Osteoblast (primary cell): ENCODE data around the gene IDH1. TPM values are rescaled to one million over a fixed set of nuclear protein-coding genes. Genes with fewer than 3 reads are reported as not detected.
A peak's percentile ranks its signal among the peaks of the same experiment; 100 is the strongest.

ENCODE experiments used
- DNase-seq: peaks from one replicate; pipeline ENCODE4 v3.0.0; 2011; ENCODE audit warnings: low spot score, mixed read lengths; ENCODE audit not compliant: insufficient read length; ENCODE audit errors: missing footprints
- H2AFZ ChIP-seq: 2 replicates; pipeline ENCODE4 v1.6.0; 2011; ENCODE audit warnings: mild to moderate bottlenecking, low read length
- H3K27ac ChIP-seq: 2 replicates; pipeline ENCODE4 v1.5.1; 2011; ENCODE audit warnings: mild to moderate bottlenecking, low read depth, low read length, moderate library complexity
- H3K27me3 ChIP-seq: 2 replicates; pipeline ENCODE4 v1.6.0; 2012; ENCODE audit warnings: mild to moderate bottlenecking, control low read depth, inconsistent platforms, low read length, moderate library complexity; ENCODE audit not compliant: insufficient read depth
- H3K36me3 ChIP-seq: 2 replicates; pipeline ENCODE4 v1.5.1; 2011; ENCODE audit warnings: mild to moderate bottlenecking, low read length, control low read depth, moderate library complexity; ENCODE audit not compliant: insufficient read depth
- H3K4me1 ChIP-seq: 2 replicates; pipeline ENCODE4 v1.5.1; 2011; ENCODE audit warnings: mild to moderate bottlenecking, low read length, control low read depth, moderate library complexity; ENCODE audit not compliant: insufficient read depth
- H3K4me2 ChIP-seq: 2 replicates; pipeline ENCODE4 v1.6.0; 2011; ENCODE audit warnings: mild to moderate bottlenecking, low read length; ENCODE audit not compliant: insufficient read depth
- H3K4me3 ChIP-seq: fragments of 200-600 bp; sonication (generic); 3 replicates; pipeline ENCODE4 v1.5.1; 2012; ENCODE audit warnings: mild to moderate bottlenecking, low read length, inconsistent platforms; ENCODE audit not compliant: insufficient read depth
- H3K79me2 ChIP-seq: 2 replicates; pipeline ENCODE4 v1.6.0; 2012; ENCODE audit warnings: mild to moderate bottlenecking, low read length, control low read depth, inconsistent platforms; ENCODE audit not compliant: insufficient read depth
- H3K9me3 ChIP-seq: 2 replicates; pipeline ENCODE4 v1.5.1; 2011; ENCODE audit warnings: low read depth, low read length, control low read depth
- H4K20me1 ChIP-seq: 2 replicates; pipeline ENCODE4 v1.6.0; 2012; ENCODE audit warnings: mild to moderate bottlenecking, low read length, control low read depth; ENCODE audit not compliant: insufficient read depth
- total RNA-seq: library from RNA; depleted of rRNA; stranded (reverse); fragments of >200 nt; gene quantifications from 2 replicates; pipeline ENCODE4 v1.2.3, GENCODE V29; 2012
- TF ChIP-seq, protein P1 (sequence below): IDR thresholded peaks from 2 replicates; pipeline ENCODE4 v1.5.1; 2011; ENCODE audit warnings: mild to moderate bottlenecking, low read depth, low read length, moderate library complexity; ENCODE audit errors: extremely low read depth

The IDH1 gene
- total RNA-seq, 1 donor: 226 TPM

DNA sequence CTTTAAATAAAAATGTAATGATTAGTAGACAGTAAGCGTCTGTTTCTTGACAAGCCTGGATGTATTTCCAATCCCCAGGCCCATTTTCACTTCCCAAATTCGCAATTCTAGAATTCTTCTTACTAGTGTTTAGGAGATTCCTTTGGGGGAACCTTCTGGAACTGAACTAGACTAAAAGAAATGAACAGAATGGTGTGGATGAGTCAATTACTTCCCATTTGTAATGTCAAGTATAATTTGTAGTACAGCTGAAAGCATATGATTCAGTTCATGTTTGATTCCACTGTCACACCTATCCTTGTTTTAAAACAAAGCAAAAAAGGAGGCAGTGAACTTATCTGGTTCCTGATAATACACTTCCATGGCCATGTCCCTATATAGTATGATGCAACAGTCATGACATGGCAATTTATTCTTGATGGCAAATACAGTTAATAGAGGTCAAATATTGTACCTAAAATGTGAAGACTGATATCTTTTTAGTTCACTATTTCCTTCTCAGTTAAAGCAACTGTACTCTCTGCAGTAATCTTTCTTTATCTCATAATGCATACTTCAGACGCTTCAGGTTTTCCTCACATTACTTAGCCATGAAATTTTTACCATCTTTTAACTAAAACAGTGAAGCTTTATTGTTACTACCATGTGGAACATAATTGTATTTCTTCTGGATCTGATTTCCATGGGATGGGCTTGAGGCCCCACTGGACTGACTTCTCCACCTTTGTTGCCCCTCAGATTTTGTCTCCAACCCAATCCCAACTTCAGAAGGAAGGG is 2.0 kb downstream of the IDH1 start:
- Histone ChIP-seq H3K79me2 (no peaks in the 10 kb centered on the region), H3K4me1 (peaks cover 26% of the 10 kb centered on the region), H3K27ac (no peak overlapping the region), H3K27me3 (no peaks in the 10 kb centered on the region), H4K20me1 (no peaks in the 10 kb centered on the region), H3K4me3 (no peak overlapping the region), H3K36me3 (no peaks in the 10 kb centered on the region), H3K9me3 (no peaks in the 10 kb centered on the region), H2AFZ (no peak overlapping the region), H3K4me2 (peak overlapping the region; percentile 91)
- TF ChIP-seq, protein P1, sequence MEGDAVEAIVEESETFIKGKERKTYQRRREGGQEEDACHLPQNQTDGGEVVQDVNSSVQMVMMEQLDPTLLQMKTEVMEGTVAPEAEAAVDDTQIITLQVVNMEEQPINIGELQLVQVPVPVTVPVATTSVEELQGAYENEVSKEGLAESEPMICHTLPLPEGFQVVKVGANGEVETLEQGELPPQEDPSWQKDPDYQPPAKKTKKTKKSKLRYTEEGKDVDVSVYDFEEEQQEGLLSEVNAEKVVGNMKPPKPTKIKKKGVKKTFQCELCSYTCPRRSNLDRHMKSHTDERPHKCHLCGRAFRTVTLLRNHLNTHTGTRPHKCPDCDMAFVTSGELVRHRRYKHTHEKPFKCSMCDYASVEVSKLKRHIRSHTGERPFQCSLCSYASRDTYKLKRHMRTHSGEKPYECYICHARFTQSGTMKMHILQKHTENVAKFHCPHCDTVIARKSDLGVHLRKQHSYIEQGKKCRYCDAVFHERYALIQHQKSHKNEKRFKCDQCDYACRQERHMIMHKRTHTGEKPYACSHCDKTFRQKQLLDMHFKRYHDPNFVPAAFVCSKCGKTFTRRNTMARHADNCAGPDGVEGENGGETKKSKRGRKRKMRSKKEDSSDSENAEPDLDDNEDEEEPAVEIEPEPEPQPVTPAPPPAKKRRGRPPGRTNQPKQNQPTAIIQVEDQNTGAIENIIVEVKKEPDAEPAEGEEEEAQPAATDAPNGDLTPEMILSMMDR: no peak
- no peak for DNase-seq

DNA sequence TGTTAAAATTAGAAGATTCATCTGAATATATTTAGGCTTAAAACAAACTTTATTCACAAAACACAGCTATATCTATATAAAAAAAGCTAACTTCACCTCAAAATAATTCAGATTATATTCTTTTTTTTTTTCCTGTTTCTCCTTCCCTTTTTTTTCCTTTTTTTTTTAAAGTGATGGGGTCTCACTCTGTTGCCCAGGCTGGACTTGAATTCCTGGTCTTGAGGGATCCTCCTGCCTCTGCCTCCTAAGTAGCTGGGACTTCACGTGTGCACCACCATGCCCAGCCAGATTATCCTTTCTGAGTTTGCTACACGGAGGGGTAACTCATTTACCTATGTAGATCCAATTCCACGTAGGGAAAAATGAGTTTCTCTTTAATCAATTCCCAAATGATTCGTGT is 3.8 kb downstream of the IDH1 start:
- no peaks in the 10 kb centered on the region for H4K20me1 ChIP-seq
- no peak overlapping the region for H3K4me2 ChIP-seq
- H2AFZ ChIP-seq: no peak overlapping the region
- DNase-seq: no peak
- no peaks in the 10 kb centered on the region for H3K36me3 ChIP-seq
- H3K9me3 ChIP-seq: no peaks in the 10 kb centered on the region
- peaks cover 26% of the 10 kb centered on the region for H3K4me1 ChIP-seq
- no peak overlapping the region for H3K27ac ChIP-seq
- H3K27me3 ChIP-seq: no peaks in the 10 kb centered on the region
- no peak overlapping the region for H3K4me3 ChIP-seq
- TF ChIP-seq, protein P1: no peak
- H3K79me2 ChIP-seq: no peaks in the 10 kb centered on the region

DNA sequence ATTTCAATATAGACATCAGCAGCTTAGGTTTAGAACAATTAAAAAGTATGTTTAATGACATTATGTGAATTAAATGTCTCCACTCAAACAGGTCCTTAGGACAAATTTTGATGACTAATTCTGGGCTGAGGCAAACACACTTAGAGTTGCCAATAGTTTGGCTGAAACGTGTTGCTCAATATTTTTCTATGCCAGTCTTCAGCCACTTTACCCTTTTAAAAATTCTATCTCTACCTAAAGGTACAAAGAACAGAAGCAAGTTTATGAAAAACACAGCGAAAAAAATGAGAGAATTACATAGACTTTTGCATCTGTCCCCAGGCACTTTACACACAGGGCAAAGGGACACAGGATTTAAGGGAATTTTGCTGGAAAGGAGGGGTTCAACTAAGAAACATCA is 4.5 kb downstream of the IDH1 start:
- H3K79me2 ChIP-seq: no peaks in the 10 kb centered on the region
- H3K9me3 ChIP-seq: no peaks in the 10 kb centered on the region
- peaks cover 24% of the 10 kb centered on the region for H3K4me1 ChIP-seq
- no peak overlapping the region for H3K27ac ChIP-seq
- H2AFZ ChIP-seq: no peak overlapping the region
- no peaks in the 10 kb centered on the region for H3K36me3 ChIP-seq
- DNase-seq: no peak
- TF ChIP-seq, protein P1: no peak
- no peaks in the 10 kb centered on the region for H3K27me3 ChIP-seq
- H3K4me3 ChIP-seq: no peak overlapping the region
- H4K20me1 ChIP-seq: no peaks in the 10 kb centered on the region
- no peak overlapping the region for H3K4me2 ChIP-seq

DNA sequence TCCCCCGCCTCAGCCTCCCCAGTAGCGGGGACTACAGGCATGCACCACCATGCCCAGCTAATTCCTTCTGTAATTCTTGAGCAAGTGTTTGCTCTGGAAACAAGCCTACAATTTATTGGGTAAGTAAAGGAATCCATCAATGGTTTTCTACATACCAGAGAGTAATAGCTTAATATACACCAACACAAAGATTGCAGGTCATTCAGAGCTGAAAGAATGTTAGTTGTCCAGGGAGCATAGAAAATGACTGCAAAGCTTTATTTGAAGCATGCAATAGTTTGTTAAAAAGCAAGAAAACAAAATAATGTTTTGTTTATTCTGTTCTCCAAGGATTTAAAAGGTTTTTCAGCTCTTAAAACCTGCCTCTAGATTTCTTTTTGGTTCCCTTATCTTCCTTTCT is 5.6 kb downstream of the IDH1 start:
- H3K36me3 ChIP-seq: no peaks in the 10 kb centered on the region
- DNase-seq: no peak
- no peaks in the 10 kb centered on the region for H3K9me3 ChIP-seq
- no peaks in the 10 kb centered on the region for H3K27me3 ChIP-seq
- H4K20me1 ChIP-seq: no peaks in the 10 kb centered on the region
- peak overlapping the region; percentile 3 for H3K4me2 ChIP-seq
- H3K79me2 ChIP-seq: no peaks in the 10 kb centered on the region
- peaks cover 24% of the 10 kb centered on the region for H3K4me1 ChIP-seq
- no peak overlapping the region for H2AFZ ChIP-seq
- no peak overlapping the region for H3K27ac ChIP-seq
- no peak overlapping the region for H3K4me3 ChIP-seq
- TF ChIP-seq, protein P1: no peak
